Measurements from ENCODE around the gene PALLD.

DNA sequence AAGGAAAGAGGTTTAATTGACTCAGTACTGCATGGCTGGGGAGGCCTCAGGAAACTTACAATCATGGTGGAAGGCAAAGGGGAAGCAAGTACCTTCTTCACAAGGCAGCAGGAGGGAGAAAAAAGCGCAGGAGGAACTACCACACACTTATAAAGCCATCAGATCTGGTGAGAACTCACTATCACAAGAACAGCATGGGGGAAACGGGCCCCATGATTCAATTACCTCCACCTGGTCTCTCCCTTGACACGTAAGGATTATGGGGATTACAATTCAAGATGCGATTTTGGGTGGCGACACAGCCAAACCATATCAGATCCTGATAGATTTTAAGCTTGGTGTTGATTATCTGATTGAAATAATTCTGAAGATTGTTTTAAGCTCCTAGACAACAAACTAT lies 294.5 kb downstream of the PALLD start:
- TF ChIP-seq, protein P1, sequence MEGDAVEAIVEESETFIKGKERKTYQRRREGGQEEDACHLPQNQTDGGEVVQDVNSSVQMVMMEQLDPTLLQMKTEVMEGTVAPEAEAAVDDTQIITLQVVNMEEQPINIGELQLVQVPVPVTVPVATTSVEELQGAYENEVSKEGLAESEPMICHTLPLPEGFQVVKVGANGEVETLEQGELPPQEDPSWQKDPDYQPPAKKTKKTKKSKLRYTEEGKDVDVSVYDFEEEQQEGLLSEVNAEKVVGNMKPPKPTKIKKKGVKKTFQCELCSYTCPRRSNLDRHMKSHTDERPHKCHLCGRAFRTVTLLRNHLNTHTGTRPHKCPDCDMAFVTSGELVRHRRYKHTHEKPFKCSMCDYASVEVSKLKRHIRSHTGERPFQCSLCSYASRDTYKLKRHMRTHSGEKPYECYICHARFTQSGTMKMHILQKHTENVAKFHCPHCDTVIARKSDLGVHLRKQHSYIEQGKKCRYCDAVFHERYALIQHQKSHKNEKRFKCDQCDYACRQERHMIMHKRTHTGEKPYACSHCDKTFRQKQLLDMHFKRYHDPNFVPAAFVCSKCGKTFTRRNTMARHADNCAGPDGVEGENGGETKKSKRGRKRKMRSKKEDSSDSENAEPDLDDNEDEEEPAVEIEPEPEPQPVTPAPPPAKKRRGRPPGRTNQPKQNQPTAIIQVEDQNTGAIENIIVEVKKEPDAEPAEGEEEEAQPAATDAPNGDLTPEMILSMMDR (IDR thresholded peaks at IDR 0.05): no peak
- no peak for TF ChIP-seq POLR2AphosphoS5 (IDR thresholded peaks at IDR 0.05; ENCODE audit: low read depth, low read length)

All from Panc1 (cell line).